ENCODE measurements around the gene RNF151.

The RNF151 gene

GRCh38 chr16:1978476-1979120 lies 11.9 kb downstream of the RNF151 start:
- H3K4me3 Mint-ChIP-seq, result no peak overlapping the region
- TF ChIP-seq CTCF (IDR thresholded peaks at IDR 0.05), result no peak
- H3K36me3 Mint-ChIP-seq (ENCODE audit: low read depth), result peaks cover 5% of the 10 kb centered on the region
- H3K4me1 Mint-ChIP-seq, result peaks cover 8% of the 10 kb centered on the region
- DNase-seq, result no peak
- no peak overlapping the region for H3K27ac Mint-ChIP-seq
- peaks cover 58% of the 10 kb centered on the region for H3K27me3 Mint-ChIP-seq (ENCODE audit: low read depth, poor library complexity)
- H3K9me3 Mint-ChIP-seq, result no peaks in the 10 kb centered on the region

GRCh38 chr16:1979271-1980029 lies 12.8 kb downstream of the RNF151 start:
- H3K27me3 Mint-ChIP-seq (ENCODE audit: low read depth, poor library complexity), result peaks cover 58% of the 10 kb centered on the region
- DNase-seq, result peak; percentile 47
- H3K4me1 Mint-ChIP-seq, result peaks cover 8% of the 10 kb centered on the region
- H3K9me3 Mint-ChIP-seq, result no peaks in the 10 kb centered on the region
- TF ChIP-seq CTCF (IDR thresholded peaks at IDR 0.05), result no peak
- no peak overlapping the region for H3K4me3 Mint-ChIP-seq
- peaks cover 5% of the 10 kb centered on the region for H3K36me3 Mint-ChIP-seq (ENCODE audit: low read depth)
- H3K27ac Mint-ChIP-seq, result no peak overlapping the region

- H3K27me3 Mint-ChIP-seq (ENCODE audit: low read depth, poor library complexity), result peaks cover 58% of the 10 kb centered on the region
- no peak for TF ChIP-seq CTCF (IDR thresholded peaks at IDR 0.05)
- H3K9me3 Mint-ChIP-seq, result no peaks in the 10 kb centered on the region
- H3K27ac Mint-ChIP-seq, result no peak overlapping the region
- DNase-seq, result no peak
- H3K36me3 Mint-ChIP-seq (ENCODE audit: low read depth), result peaks cover 5% of the 10 kb centered on the region
- no peak overlapping the region for H3K4me3 Mint-ChIP-seq
- peaks cover 15% of the 10 kb centered on the region for H3K4me1 Mint-ChIP-seq
Measured at GRCh38 chr16:1980030-1980769, 13.5 kb downstream of the RNF151 start.

- Mint-ChIP-seq H3K36me3 (ENCODE audit: low read depth) (peaks cover 5% of the 10 kb centered on the region), H3K4me3 (no peak overlapping the region), H3K27me3 (ENCODE audit: low read depth, poor library complexity) (peaks cover 58% of the 10 kb centered on the region), H3K9me3 (no peaks in the 10 kb centered on the region), H3K27ac (no peak overlapping the region), H3K4me1 (peaks cover 17% of the 10 kb centered on the region)
- DNase-seq, result no peak
- no peak for TF ChIP-seq CTCF (IDR thresholded peaks at IDR 0.05)
Measured at GRCh38 chr16:1980770-1981087, 14.1 kb downstream of the RNF151 start.

- Mint-ChIP-seq H3K4me1 (peaks cover 17% of the 10 kb centered on the region), H3K27me3 (ENCODE audit: low read depth, poor library complexity) (peaks cover 58% of the 10 kb centered on the region), H3K27ac (no peak within 1 kb of the TSS), H3K9me3 (no peaks in the 10 kb centered on the region), H3K36me3 (ENCODE audit: low read depth) (peaks cover 5% of the 10 kb centered on the region), H3K4me3 (peak within 1 kb of the TSS; percentile 19)
- no peak for DNase-seq
- TF ChIP-seq CTCF (IDR thresholded peaks at IDR 0.05), result no peak
Measured at GRCh38 chr16:1981398-1981836, 14.8 kb downstream of the RNF151 start, which contains the start of gene NOXO1. TSS of gene NOXO1 (minus strand) at chr16:1981469. CDS start at chr16:1981179, 290 bp downstream.
